Measurements from ENCODE around the gene TAGAP.

The TAGAP gene

GRCh38 chr6:159044899-159045727 is at the start of gene TAGAP:
Gene TAGAP, minus strand, starts transcription at chr6:159044991. Its CDS starts 845 bp downstream, at chr6:159044146.
- TF ChIP-seq CTCF (IDR thresholded peaks at IDR 0.05; ENCODE audit: low read depth, low read length): no peak
- DNase-seq (ENCODE audit: extremely low read depth, low read depth): no peak

- TF ChIP-seq CTCF (IDR thresholded peaks at IDR 0.05; ENCODE audit: low read depth, low read length): no peak
- DNase-seq (ENCODE audit: extremely low read depth, low read depth): no peak
Observed at GRCh38 chr6:159093609-159094443, 49.0 kb upstream of the TAGAP start.

GRCh38 chr6:159092631-159093030 is 47.8 kb upstream of the TAGAP start:
- no peak for TF ChIP-seq CTCF (IDR thresholded peaks at IDR 0.05; ENCODE audit: low read depth, low read length)
- no peak for DNase-seq (ENCODE audit: extremely low read depth, low read depth)

DNA sequence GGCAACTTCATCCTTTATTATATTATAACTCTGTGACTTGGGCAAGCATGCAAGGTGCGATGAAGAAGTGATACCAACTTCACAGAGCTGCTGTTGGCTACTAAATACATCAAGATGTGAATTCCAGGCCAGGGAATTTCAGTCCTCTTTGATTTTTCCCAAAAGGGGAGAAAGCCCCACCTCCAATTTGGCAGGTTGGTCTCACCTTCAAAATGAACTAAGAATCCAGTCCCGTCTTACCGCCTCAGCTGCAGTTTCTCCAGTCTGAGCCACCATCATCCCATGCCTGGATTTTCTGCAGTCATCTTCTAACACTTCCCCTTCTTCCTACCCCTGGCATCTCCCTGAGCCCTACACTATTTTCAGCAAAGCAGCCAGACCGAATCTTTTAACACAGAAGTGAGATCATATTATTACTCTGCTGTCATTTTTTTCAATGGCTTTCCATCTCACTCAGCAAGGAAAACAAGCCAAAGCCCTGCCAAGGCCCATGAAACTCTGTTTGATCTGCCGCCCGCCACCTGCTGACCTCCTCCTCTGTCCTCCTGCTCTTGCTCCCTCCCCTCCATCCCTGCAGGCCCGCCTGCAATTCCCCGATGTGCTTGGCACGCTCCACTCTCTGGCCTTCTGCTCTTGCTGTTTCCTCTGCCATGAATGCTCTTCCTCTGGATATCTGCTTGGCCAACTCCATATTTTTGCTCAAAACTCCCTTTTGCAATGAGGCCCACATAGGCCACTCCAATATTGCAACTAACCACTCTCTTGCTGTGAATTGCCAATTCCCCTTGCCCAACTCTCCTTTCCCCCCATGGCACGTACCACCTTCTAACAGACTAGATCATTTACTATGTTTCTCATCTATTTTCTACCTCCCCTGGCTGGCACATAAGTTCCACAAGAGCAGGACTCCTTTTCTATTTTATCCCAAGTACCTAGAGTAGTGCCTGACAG is 46.0 kb upstream of the TAGAP start:
- TF ChIP-seq CTCF (IDR thresholded peaks at IDR 0.05; ENCODE audit: low read depth, low read length): no peak
- DNase-seq (ENCODE audit: extremely low read depth, low read depth): no peak

- TF ChIP-seq CTCF (IDR thresholded peaks at IDR 0.05; ENCODE audit: low read depth, low read length): no peak
Observed at GRCh38 chr6:159089909-159090308, 45.1 kb upstream of the TAGAP start.

GRCh38 chr6:159089443-159089842 is 44.7 kb upstream of the TAGAP start:
- DNase-seq (ENCODE audit: extremely low read depth, low read depth): no peak
- TF ChIP-seq CTCF (IDR thresholded peaks at IDR 0.05; ENCODE audit: low read depth, low read length): no peak

More at GRCh38 chr6:159089909-159090308, 45.1 kb upstream of the TAGAP start:
- DNase-seq (ENCODE audit: extremely low read depth, low read depth): no peak

All from AG09319 (cell line).